K562 (cell line): ENCODE results near the gene TRPM4. TPM values are rescaled to one million over a fixed set of nuclear protein-coding genes. Genes with fewer than 3 reads are reported as not detected.
"Not testable (repeated sequence)": the region's sequence is repeated elsewhere in the genome, so short reads cannot be mapped to it uniquely, and the experiment has no call there.

Source experiments
- ATAC-seq: fragments of 200-7000 bp; cut with Tn5 transposase; 3 replicates; pipeline ENCODE4 v1.9.1; 2020; ENCODE audit warnings: moderate library complexity
- BruUV-seq: library from RNA; stranded (reverse); fragments of 400-500 nt; replicated peaks from 2 replicates; lab custom pipeline; 2021; lab: Mats Ljungman, UMichigan
- CTCF ChIA-PET: fragments of 300-600 bp; formaldehyde crosslinking; extraction: SDS; loops from one replicate; lab custom pipeline; 2021; ENCODE audit warnings: low intra/inter-chr PET ratio; lab: Yijun Ruan, JAX
- POLR2A ChIA-PET: fragments of 300-600, 350-650 bp; sonication (Branson Sonifier 250); formaldehyde crosslinking; extraction: SDS; loops from one replicate; lab custom pipeline; 2021; ENCODE audit warnings: antibody characterized with exemption, inconsistent platforms; lab: Yijun Ruan, JAX
- DNase-seq, 4 experiments: peaks; one replicate each; pipeline versions ENCODE4 v3.0.0 to v3.0.0-alpha.2; 2011 to 2018; ENCODE audit warnings: low spot score in 3 of 4, mixed read lengths in 3 of 4; ENCODE audit errors: extremely low read depth in 1 of 4
- FAIRE-seq: peaks from 2 replicates; lab custom pipeline; 2011; peaks lifted over from hg19 to GRCh38; lab: Jason Lieb, UNC
- H2AFZ ChIP-seq: 2 replicates; pipeline ENCODE4 v1.6.0; 2011; ENCODE audit warnings: low read depth, low read length, control low read depth, inconsistent platforms
- H3K27ac ChIP-seq: fragments of 200-600 bp; 3 replicates; pipeline ENCODE4 v1.8.0; 2011; ENCODE audit warnings: low read depth, mild to moderate bottlenecking, control low read depth, inconsistent platforms, low read length, moderate library complexity, mixed read lengths; ENCODE audit errors: extremely low read depth
- H3K27me3 ChIP-seq, 2 experiments: fragments of 300-600 bp in 1 of 2; 2 replicates in 1 of 2; 3 replicates in 1 of 2; pipeline versions ENCODE4 v1.6.0 to v1.8.0; 2011; ENCODE audit warnings: inconsistent platforms in 2 of 2, low read length in 2 of 2, mild to moderate bottlenecking in 1 of 2, mixed read lengths in 1 of 2, moderate library complexity in 1 of 2; ENCODE audit not compliant: control insufficient read depth in 2 of 2, insufficient read depth in 2 of 2
- H3K36me3 ChIP-seq: fragments of 300-600 bp; 3 replicates; pipeline ENCODE4 v1.8.0; 2011; ENCODE audit warnings: mild to moderate bottlenecking, low read length, inconsistent platforms; ENCODE audit not compliant: control insufficient read depth, insufficient read depth
- H3K4me1 ChIP-seq, 2 experiments: fragments of 200-600 bp in 1 of 2; replicated peaks in 1 of 2; 2 replicates in 1 of 2; 3 replicates in 1 of 2; pipeline versions ENCODE4 v1.5.1 to v1.8.0; 2011; ENCODE audit warnings: inconsistent platforms in 2 of 2, low read length in 2 of 2, mild to moderate bottlenecking in 1 of 2, mixed read lengths in 1 of 2, moderate library complexity in 1 of 2; ENCODE audit not compliant: control insufficient read depth in 2 of 2, insufficient read depth in 2 of 2
- H3K4me2 ChIP-seq: 2 replicates; pipeline ENCODE4 v1.6.1; 2011; ENCODE audit warnings: low read length, control low read depth, inconsistent platforms, mixed read lengths; ENCODE audit not compliant: insufficient read depth
- H3K4me3 ChIP-seq: fragments of 200-600 bp; sonication (generic), shearing (Covaris generic); 2 replicates; pipeline ENCODE4 v1.5.1; 2016; ENCODE audit warnings: control low read depth, inconsistent platforms
- H3K79me2 ChIP-seq: fragments of 200-600 bp; 3 replicates; pipeline ENCODE4 v1.8.0; 2011; ENCODE audit warnings: low read length, inconsistent platforms; ENCODE audit not compliant: control insufficient read depth, insufficient read depth
- H3K9ac ChIP-seq, 2 experiments: 2 replicates each; pipeline versions ENCODE4 v1.6.0 to v1.6.1; 2011; ENCODE audit warnings: low read depth in 2 of 2, low read length in 2 of 2, control low read depth in 1 of 2, inconsistent platforms in 1 of 2, mild to moderate bottlenecking in 1 of 2, mixed read lengths in 1 of 2; ENCODE audit not compliant: insufficient read depth in 1 of 2
- H3K9me1 ChIP-seq: one replicate; pipeline ENCODE4 v1.6.0; 2011; ENCODE audit warnings: inconsistent platforms, mild to moderate bottlenecking, low read length, moderate library complexity; ENCODE audit not compliant: control insufficient read depth, insufficient read depth
- H3K9me3 ChIP-seq: replicated peaks from 2 replicates; pipeline ENCODE4 v1.5.1; 2011; ENCODE audit warnings: low read depth, low read length, inconsistent platforms; ENCODE audit not compliant: control insufficient read depth, insufficient read depth
- H4K20me1 ChIP-seq: replicated peaks from 2 replicates; pipeline ENCODE4 v1.6.1; 2011; ENCODE audit warnings: low read length, inconsistent platforms, mixed read lengths; ENCODE audit not compliant: control insufficient read depth, insufficient read depth
- ADNP ChIP-seq: fragments of 200-800 bp; sonication (Bioruptor generic); IDR thresholded peaks from 2 replicates; pipeline ENCODE4 v1.6.1; 2016; ENCODE audit warnings: missing genetic modification characterization, missing compliant biosample characterization
- ARID3B ChIP-seq: fragments of 250-450 bp; sonication (Bioruptor Pico); IDR thresholded peaks from 2 replicates; pipeline ENCODE4 v1.4.0; 2020; ENCODE audit warnings: borderline replicate concordance
- BRCA1 ChIP-seq, 2 experiments: fragments of 450-650 bp in 1 of 2; sonication (generic) in 1 of 2; formaldehyde crosslinking in 1 of 2; IDR thresholded peaks; 2 replicates each; pipeline versions ENCODE4 v1.5.0 to v1.6.1; 2017 to 2020; ENCODE audit warnings: mild to moderate bottlenecking in 1 of 2, missing genetic modification reagents in 1 of 2
- CCNT2 ChIP-seq: IDR thresholded peaks from 2 replicates; pipeline ENCODE4 v1.6.1; 2011; ENCODE audit warnings: borderline replicate concordance, low read depth, mild to moderate bottlenecking, moderate library complexity, mixed read lengths, low read length; ENCODE audit not compliant: insufficient read length; ENCODE audit errors: extremely low read depth
- E2F3 ChIP-seq: fragments of 250-450 bp; sonication (Bioruptor Pico); IDR thresholded peaks from 2 replicates; pipeline ENCODE4 v1.4.0; 2020; ENCODE audit warnings: mild to moderate bottlenecking
- HCFC1 ChIP-seq: IDR thresholded peaks from 2 replicates; pipeline ENCODE4 v1.6.1; 2012; ENCODE audit warnings: low read depth, low read length, improper control_type of control experiment
- MCM5 ChIP-seq: fragments of 450-650 bp; IDR thresholded peaks from 2 replicates; pipeline ENCODE4 v1.6.1; 2016; ENCODE audit warnings: low read depth
- PHB2 ChIP-seq: fragments of 450-650 bp; IDR thresholded peaks from 2 replicates; pipeline ENCODE4 v1.6.1; 2017; ENCODE audit warnings: low read depth
- PTTG1 ChIP-seq: fragments of 450-650 bp; IDR thresholded peaks from 2 replicates; pipeline ENCODE4 v1.6.1; 2016; ENCODE audit warnings: low read depth, mild to moderate bottlenecking, missing genetic modification characterization, missing compliant biosample characterization
- ZNF217 ChIP-seq: sonication (generic); formaldehyde crosslinking; IDR thresholded peaks from 2 replicates; pipeline ENCODE4 v1.8.0; 2022; ENCODE audit warnings: mild to moderate bottlenecking, missing genetic modification reagents
- ZNF77 ChIP-seq: fragments of 250-450 bp; sonication (Bioruptor Pico); IDR thresholded peaks from 2 replicates; pipeline ENCODE4 v1.5.0; 2020
- WGBS: fragments of 100-300 bp; shearing (Covaris generic); methylation state at CpG from one replicate; pipeline ENCODE4 v1.1.6; 2016; ENCODE audit warnings: low coverage, mixed read lengths; ENCODE audit not compliant: insufficient coverage; ENCODE audit errors: missing lambda C conversion rate; 5-methylcytosine and 5-hydroxymethylcytosine counted together
- in situ Hi-C: fragments of 300-500 bp; cut with MboI; formaldehyde crosslinking; loops from 4 replicates; pipeline ENCODE4 v1.15.0; 2018; ENCODE audit warnings: inconsistent platforms, mixed read lengths
- intact Hi-C: fragments of 100-400 bp; cut with micrococcal nuclease; formaldehyde crosslinking; loops from 2 replicates; pipeline ENCODE4 v1.14.2; 2022
- polyA plus RNA-seq, 8 experiments: library from polyadenylated mRNA; depleted of rRNA in 4 of 8; stranded (reverse) in 5 of 8; unstranded in 3 of 8; fragments of >200 nt; fragmentation: Nextera tagmentation in 2 of 8; fragmentation: Illumina TruSeq in 1 of 8; extraction: Ambion mirVana in 2 of 8; extraction: Trizol in 1 of 8; gene quantifications; 2 replicates each; pipeline versions ENCODE4 v1.2.1 to v1.2.3, GENCODE V29; 2011 to 2014; ENCODE audit warnings: inconsistent platforms in 1 of 8, missing spikeins in 1 of 8
- total RNA-seq, 7 experiments: library from RNA; depleted of rRNA in 6 of 7; stranded (reverse); fragments of >200 nt in 6 of 7; fragmentation: Illumina TruSeq in 2 of 7; extraction: Trizol in 2 of 7; gene quantifications; 2 replicates each; pipeline versions ENCODE4 v1.2.1 to v1.2.3, GENCODE V29; 2011 to 2021; ENCODE audit warnings: low replicate concordance in 1 of 7

TRPM4 gene
- total and polyA plus RNA-seq, 9 of the 15 experiments (the other 6 are each of a cell fraction or from before 2014, with no cell fraction given) = 6.5 to 45.4 (median 15.2) TPM

- Histone ChIP-seq H3K36me3 (peaks cover 21% of the 10 kb centered on the region; the same call in 2 of the 3 replicates), H3K4me1 (peaks cover 3 to 24% of the 10 kb centered on the region in 2 experiments; a peak in 4 of 5 replicates)
- CTCF ChIA-PET = interaction anchor here (0.5 to 4.1 kb wide), 4 partner anchors 9 to 135 kb away, joined by 3 to 27 read pairs (median 3); no protein-coding TSS in a partner anchor
- H3K27ac ChIP-seq, in situ Hi-C loops, H3K9me3 ChIP-seq, H3K9ac ChIP-seq: not testable (repeated sequence)
- 74% methylated on average over 2 of the region's 4 CpGs for WGBS
- 0 out of 2 replicates have a peak, but pooled peaks have one; percentile 35 for TF ChIP-seq ADNP (tag)
- TF ChIP-seq, all 486 proteins: peak for 1; not testable (repeated sequence) for 485
- BruUV-seq, H2AFZ ChIP-seq, H3K4me2 ChIP-seq, H4K20me1 ChIP-seq, H3K4me3 ChIP-seq, H3K9me1 ChIP-seq, H3K27me3 ChIP-seq, H3K79me2 ChIP-seq, ATAC-seq, POLR2A ChIA-PET: not testable (repeated sequence)
- intact Hi-C loops = loop anchor here (2.0 kb wide), 1 partner anchor 113 kb away; no protein-coding TSS in a partner anchor
- FAIRE-seq (peak; percentile 49), DNase-seq (peak in 1 of 4 experiments; percentile 11)
Measured at GRCh38 chr19:49209502-49209901, 51.9 kb downstream of the TRPM4 start.

GRCh38 chr19:49210108-49210900 is 52.7 kb downstream of the TRPM4 start:
- peaks cover 15% of the 10 kb centered on the region; the same call in 2 of the 3 replicates for H3K36me3 ChIP-seq
- peak overlapping the region; percentile 44 for H3K4me3 ChIP-seq
- peak; percentile 90 for FAIRE-seq
- H2AFZ ChIP-seq = peak overlapping the region; percentile 92
- peak; percentile 90 to 93 (median 92) for DNase-seq
- no peaks in the 10 kb centered on the region for H3K9me1 ChIP-seq
- BruUV-seq = no TSS peak
- no peaks in the 10 kb centered on the region for H3K9me3 ChIP-seq
- no peaks in the 10 kb centered on the region; the same call in 2 of the 3 replicates for H3K79me2 ChIP-seq
- CTCF ChIA-PET = interaction anchor here (0.6 to 4.1 kb wide), 2 partner anchors 112 to 136 kb away, joined by 3 to 27 read pairs; no protein-coding TSS in a partner anchor
- H3K9ac ChIP-seq = peak overlapping the region in 1 of 2 experiments; percentile 75; a peak in 2 of 4 replicates
- WGBS = 20% methylated on average over 43 of the region's 50 CpGs
- peak; percentile 97 for ATAC-seq
- H4K20me1 ChIP-seq = no peaks in the 10 kb centered on the region
- H3K4me2 ChIP-seq = peak overlapping the region; percentile 59
- peaks cover 3 to 24% of the 10 kb centered on the region in 2 experiments; a peak in 4 of 5 replicates for H3K4me1 ChIP-seq
- intact Hi-C loops = no loop called here
- in situ Hi-C loops = no loop called here
- no peaks in the 10 kb centered on the region for H3K27me3 ChIP-seq
- H3K27ac ChIP-seq = peak overlapping the region; percentile 50
- POLR2A ChIA-PET = interaction anchor here (0.6 to 1.1 kb wide), 3 partner anchors 113 to 213 kb away, joined by 3 to 4 read pairs (median 3); no protein-coding TSS in a partner anchor
- TF ChIP-seq MCM5 = no peak
- TF ChIP-seq ARID3B (CRISPR knock-in tag) = no peak
- no peak for TF ChIP-seq ZNF77 (CRISPR knock-in tag)
- TF ChIP-seq PTTG1 (tag) = no peak
- 0 out of 2 replicates have a peak, but pooled peaks have one; percentile 39 for TF ChIP-seq HCFC1
- no peak for TF ChIP-seq ZNF217 (CRISPR knock-in tag)
- no peak for TF ChIP-seq BRCA1 (IDR thresholded peaks at IDR 0.05)
- no peak for TF ChIP-seq BRCA1 (CRISPR knock-in tag; IDR thresholded peaks at IDR 0.05)
- TF ChIP-seq E2F3 = 0 out of 2 replicates have a peak, but pooled peaks have one; percentile 27
- no peak for TF ChIP-seq PHB2
- TF ChIP-seq CCNT2 = no peak
